GM23338 (cell line): ENCODE measurements around the gene C1QTNF9.

Source experiments
- CREB1 ChIP-seq: fragments of 250-450 bp; sonication (Bioruptor Pico); IDR thresholded peaks from 2 replicates; pipeline ENCODE4 v1.5.0; 2020; ENCODE audit warnings: low read depth, mild to moderate bottlenecking, moderate library complexity
- CTCF ChIP-seq, 2 experiments: fragments of 200-600 bp in 1 of 2; sonication (generic) in 1 of 2; conservative IDR thresholded peaks; 2 replicates each; pipeline versions ENCODE4 v1.5.1 to v1.6.1; 2016 to 2017; ENCODE audit warnings: antibody characterized with exemption in 2 of 2, low read depth in 2 of 2, mild to moderate bottlenecking in 2 of 2, moderate library complexity in 1 of 2
- EZH2 ChIP-seq: fragments of 200-600 bp; sonication (generic); IDR thresholded peaks from one replicate; pipeline ENCODE4 v1.8.0; 2017; ENCODE audit warnings: antibody characterized with exemption, mild to moderate bottlenecking, low read depth; ENCODE audit not compliant: unreplicated experiment
- EZH2phosphoT487 ChIP-seq: fragments of 200-600 bp; sonication (generic); IDR thresholded peaks from one replicate; pipeline ENCODE4 v1.8.1; 2018; ENCODE audit warnings: antibody characterized with exemption; ENCODE audit not compliant: unreplicated experiment
- POLR2AphosphoS5 ChIP-seq: IDR thresholded peaks from 2 replicates; pipeline ENCODE4 v1.6.1; 2016; ENCODE audit warnings: antibody characterized with exemption, low read depth
- REST ChIP-seq: IDR thresholded peaks from one replicate; pipeline ENCODE4 v1.6.1; 2018; ENCODE audit warnings: antibody characterized with exemption; ENCODE audit not compliant: unreplicated experiment

GRCh38 chr13:24280720-24281119, 28.7 kb upstream of the C1QTNF9 start:
- no peak for TF ChIP-seq CTCF (conservative IDR thresholded peaks at IDR 0.05; ENCODE audit: low read depth in 2 of 2)
- TF ChIP-seq EZH2phosphoT487 = no peak
- TF ChIP-seq EZH2 = no peak
- TF ChIP-seq POLR2AphosphoS5 = no peak
- no peak for TF ChIP-seq CREB1 (CRISPR knock-in tag)
- TF ChIP-seq REST = no peak
